Skeletal muscle satellite cell (primary cell): ENCODE results near the gene HOXD13.

Source experiments
- H3K27me3 ChIP-seq: 2 replicates; pipeline ENCODE4 v1.7.0; 2013; ENCODE audit warnings: low read length; ENCODE audit not compliant: control insufficient read depth, insufficient read depth
- H3K36me3 ChIP-seq: 2 replicates; pipeline ENCODE4 v1.7.0; 2013; ENCODE audit warnings: mild to moderate bottlenecking, control low read depth, low read length; ENCODE audit not compliant: insufficient read depth
- H3K4me1 ChIP-seq: 2 replicates; pipeline ENCODE4 v1.7.0; 2013; ENCODE audit warnings: low read length; ENCODE audit not compliant: control insufficient read depth, insufficient read depth
- H3K4me2 ChIP-seq: 2 replicates; pipeline ENCODE4 v1.7.0; 2013; ENCODE audit warnings: mild to moderate bottlenecking, low read length
- H3K4me3 ChIP-seq: 2 replicates; pipeline ENCODE4 v1.7.0; 2013; ENCODE audit warnings: low read length
- H3K9ac ChIP-seq: 2 replicates; pipeline ENCODE4 v1.7.0; 2013; ENCODE audit warnings: mild to moderate bottlenecking, low read depth, low read length, moderate library complexity
- H3K9me3 ChIP-seq: replicated peaks from 2 replicates; pipeline ENCODE4 v1.7.0; 2013; ENCODE audit warnings: mild to moderate bottlenecking, control low read depth, low read length

The HOXD13 gene

GRCh38 chr2:176137906-176138305 lies 45.4 kb downstream of the HOXD13 start:
- peak overlapping the region; percentile 90 for H3K4me2 ChIP-seq
- H3K9ac ChIP-seq: no peak overlapping the region
- H3K4me1 ChIP-seq: peaks cover 3% of the 10 kb centered on the region
- no peaks in the 10 kb centered on the region for H3K36me3 ChIP-seq
- no peaks in the 10 kb centered on the region for H3K9me3 ChIP-seq
- no peak overlapping the region for H3K4me3 ChIP-seq
- H3K27me3 ChIP-seq: no peaks in the 10 kb centered on the region

DNA sequence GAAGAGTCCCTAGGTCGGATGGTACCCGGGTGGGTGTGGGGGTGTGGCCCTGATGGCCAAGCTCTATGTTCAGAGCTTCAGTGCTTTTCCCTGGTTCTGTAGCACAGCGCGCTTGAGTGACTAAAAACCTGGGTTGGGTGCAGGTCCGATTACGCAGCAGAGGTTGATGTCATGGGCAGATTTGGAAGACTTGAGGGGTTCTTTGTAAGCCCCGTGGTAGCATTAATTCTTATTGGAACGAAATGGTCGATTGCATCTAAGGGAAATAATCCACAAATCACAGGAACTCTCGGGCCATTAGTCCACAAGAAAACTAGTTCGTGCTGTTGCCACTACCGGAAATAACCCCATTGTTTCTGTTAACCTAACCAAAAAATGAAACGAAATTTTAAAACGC lies 46.0 kb downstream of the HOXD13 start:
- peak overlapping the region; percentile 68 for H3K9ac ChIP-seq
- peak overlapping the region; percentile 10 for H3K4me3 ChIP-seq
- H3K36me3 ChIP-seq: no peaks in the 10 kb centered on the region
- H3K27me3 ChIP-seq: no peaks in the 10 kb centered on the region
- no peaks in the 10 kb centered on the region for H3K9me3 ChIP-seq
- peak overlapping the region; percentile 62 for H3K4me2 ChIP-seq
- H3K4me1 ChIP-seq: peaks cover 3% of the 10 kb centered on the region

DNA sequence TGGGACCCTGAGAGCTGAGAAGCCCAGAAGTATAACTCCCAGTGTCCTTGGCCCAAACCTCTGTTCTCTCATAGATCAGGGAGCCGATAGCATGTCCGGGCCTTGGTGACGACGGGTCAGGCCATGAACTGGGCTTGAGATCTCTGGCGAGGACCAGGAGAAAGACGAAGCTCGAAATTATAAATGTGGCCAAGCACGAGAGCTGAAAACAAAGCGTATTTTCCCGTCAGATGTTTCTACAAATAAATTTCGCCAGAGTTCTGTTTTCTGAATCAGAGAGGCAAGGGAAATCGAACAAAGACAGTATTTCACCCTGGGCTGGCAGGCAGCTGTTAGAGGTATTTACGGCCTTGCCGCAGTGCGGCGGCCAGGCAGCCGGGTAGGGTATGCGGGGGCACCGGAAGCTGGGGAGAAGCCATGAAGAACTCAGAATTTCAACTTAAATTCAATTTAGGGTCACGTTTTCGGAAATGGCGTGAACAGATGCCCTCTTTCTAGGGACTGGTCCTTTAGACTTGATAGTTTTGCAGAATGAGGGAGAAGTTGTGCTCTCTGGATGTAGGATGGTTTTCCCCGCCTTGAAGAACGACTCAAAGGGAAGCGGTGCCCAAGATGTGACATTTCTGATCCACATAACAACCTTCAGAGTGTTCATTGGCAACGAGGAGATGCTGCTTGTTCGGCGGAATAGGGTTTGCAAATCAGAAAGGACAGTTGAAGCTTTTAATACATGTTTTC lies 46.6 kb downstream of the HOXD13 start:
- H3K4me3 ChIP-seq: peak overlapping the region; percentile 24
- H3K27me3 ChIP-seq: no peaks in the 10 kb centered on the region

GRCh38 chr2:176139661-176140512 lies 47.4 kb downstream of the HOXD13 start:
- H3K4me3 ChIP-seq: peak overlapping the region; percentile 75
- H3K9me3 ChIP-seq: no peaks in the 10 kb centered on the region
- H3K9ac ChIP-seq: peak overlapping the region; percentile 68

More for the DNA sequence above, 46.6 kb downstream of the HOXD13 start:
- Histone ChIP-seq H3K4me2 (peak overlapping the region; percentile 62), H3K4me1 (peaks cover 3% of the 10 kb centered on the region), H3K9me3 (no peaks in the 10 kb centered on the region), H3K36me3 (no peaks in the 10 kb centered on the region), H3K9ac (peak overlapping the region; percentile 68)

DNA sequence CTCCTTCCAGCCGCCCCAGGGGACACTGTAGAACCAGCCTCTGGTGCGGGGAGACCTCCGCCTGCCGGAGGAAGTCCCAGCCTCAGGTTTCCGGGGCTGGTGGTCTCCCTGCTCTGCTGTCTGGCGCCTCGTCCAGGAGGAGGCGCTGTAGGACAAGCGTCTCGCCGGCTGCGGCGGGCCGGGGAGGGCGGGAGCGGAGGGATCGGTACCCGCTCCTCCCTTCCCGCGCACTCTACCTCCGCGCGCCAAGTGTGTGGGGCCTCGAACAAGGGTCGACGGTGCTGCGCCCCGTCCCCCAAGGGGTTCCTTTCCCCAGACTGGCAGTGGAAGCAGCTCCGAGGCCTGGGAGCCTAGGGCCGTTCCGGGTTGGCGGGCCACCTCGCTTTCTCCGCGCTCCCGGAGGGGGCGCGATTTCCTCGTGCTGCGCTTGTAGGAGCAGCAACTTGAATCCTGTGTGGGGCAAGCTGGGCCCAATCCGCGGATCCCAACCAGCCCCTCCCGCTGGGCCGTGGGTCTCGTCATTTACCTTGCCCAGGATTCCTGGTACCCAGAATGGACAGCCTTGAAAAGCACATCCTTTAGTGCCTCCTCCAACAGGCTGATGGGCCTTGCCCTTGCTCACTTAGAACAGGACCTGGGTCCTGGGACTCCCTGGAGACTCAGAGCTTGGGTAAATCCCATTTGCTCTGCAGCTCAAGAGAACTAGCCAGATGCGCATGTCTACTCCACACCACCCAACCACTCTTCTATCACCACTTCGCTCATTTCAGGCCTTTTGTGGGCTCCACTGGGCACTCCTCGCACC lies 48.2 kb downstream of the HOXD13 start:
- Histone ChIP-seq H3K27me3 (peaks cover 5% of the 10 kb centered on the region), H3K4me3 (peak overlapping the region; percentile 75), H3K4me1 (peaks cover 2% of the 10 kb centered on the region), H3K4me2 (peak overlapping the region; percentile 88), H3K9ac (peak overlapping the region; percentile 63), H3K9me3 (no peaks in the 10 kb centered on the region), H3K36me3 (no peaks in the 10 kb centered on the region)

More at GRCh38 chr2:176139661-176140512, 47.4 kb downstream of the HOXD13 start:
- H3K4me2 ChIP-seq: peak overlapping the region; percentile 88
- H3K36me3 ChIP-seq: no peaks in the 10 kb centered on the region
- peaks cover 3% of the 10 kb centered on the region for H3K4me1 ChIP-seq
- H3K27me3 ChIP-seq: no peaks in the 10 kb centered on the region

- H3K9me3 ChIP-seq: no peaks in the 10 kb centered on the region
- H3K27me3 ChIP-seq: peaks cover 5% of the 10 kb centered on the region
- H3K9ac ChIP-seq: no peak overlapping the region
- H3K36me3 ChIP-seq: no peaks in the 10 kb centered on the region
- no peak overlapping the region for H3K4me2 ChIP-seq
- H3K4me3 ChIP-seq: no peak overlapping the region
- no peaks in the 10 kb centered on the region for H3K4me1 ChIP-seq
Measured at GRCh38 chr2:176142281-176142680, 49.8 kb downstream of the HOXD13 start.
